Natural killer cell (primary cell): ENCODE measurements around the gene USP6NL. TPM values are rescaled to one million over a fixed set of nuclear protein-coding genes. Genes with fewer than 3 reads are reported as not detected.
A peak's percentile ranks its signal among the peaks of the same experiment; 100 is the strongest.

ENCODE experiments used
- ATAC-seq, 3 donors: fragments of 150-1000 bp in 2 of 3; fragments of 200-7000 bp in 1 of 3; cut with Tn5 transposase; 1 replicate in 1 of 3; 2 replicates in 2 of 3; pipeline ENCODE4 v1.10.0; 2021; ENCODE audit warnings: mild to moderate bottlenecking in 2 of 3, moderate library complexity in 2 of 3
- DNase-seq, 2 donors: peaks; one replicate each; pipeline versions ENCODE4 v3.0.0 to v3.0.0-alpha.2; 2013 to 2021; ENCODE audit warnings: mixed read lengths in 1 of 2
- H3K27ac ChIP-seq: one replicate; pipeline ENCODE4 v1.5.1; 2013; ENCODE audit warnings: mild to moderate bottlenecking, low read length
- H3K27me3 ChIP-seq: one replicate; pipeline ENCODE4 v1.6.1; 2013; ENCODE audit warnings: low read length; ENCODE audit not compliant: control insufficient read depth, insufficient read depth
- H3K36me3 ChIP-seq: one replicate; pipeline ENCODE4 v1.6.1; 2013; ENCODE audit warnings: low read length; ENCODE audit not compliant: control insufficient read depth, insufficient read depth
- H3K4me1 ChIP-seq: one replicate; pipeline ENCODE4 v1.6.1; 2013; ENCODE audit warnings: low read length; ENCODE audit not compliant: control insufficient read depth, insufficient read depth
- H3K4me3 ChIP-seq: one replicate; pipeline ENCODE4 v1.5.1; 2013; ENCODE audit warnings: low read length
- H3K9me3 ChIP-seq: one replicate; pipeline ENCODE4 v1.6.1; 2013; ENCODE audit warnings: low read length; ENCODE audit not compliant: control insufficient read depth, insufficient read depth
- H3K27ac Mint-ChIP-seq, 2 donors: one replicate each; pipeline ENCODE4 v1.8.0; 2022; ENCODE audit warnings: mild to moderate bottlenecking in 2 of 2, mixed read lengths in 2 of 2, moderate library complexity in 1 of 2
- H3K27me3 Mint-ChIP-seq, 2 donors: one replicate each; pipeline ENCODE4 v1.8.0; 2022; ENCODE audit warnings: low read depth in 2 of 2, mixed read lengths in 2 of 2
- H3K36me3 Mint-ChIP-seq: one replicate; pipeline ENCODE4 v1.8.0; 2022; ENCODE audit warnings: mixed read lengths
- H3K4me1 Mint-ChIP-seq, 2 donors: one replicate each; pipeline ENCODE4 v1.8.0; 2022; ENCODE audit warnings: mixed read lengths in 2 of 2
- H3K4me3 Mint-ChIP-seq: one replicate; pipeline ENCODE4 v1.8.0; 2022; ENCODE audit warnings: mild to moderate bottlenecking, moderate library complexity, mixed read lengths
- H3K9me3 Mint-ChIP-seq, 2 donors: one replicate each; pipeline ENCODE4 v1.8.0; 2022; ENCODE audit warnings: mixed read lengths in 2 of 2
- WGBS: methylation state at CpG from one replicate; pipeline ENCODE4 v1.1.7; 2013; ENCODE audit warnings: missing lambda C conversion rate; ENCODE audit not compliant: insufficient coverage; 5-methylcytosine and 5-hydroxymethylcytosine counted together
- intact Hi-C: fragments of 100-400 bp; cut with micrococcal nuclease; formaldehyde crosslinking; loops from one replicate; pipeline ENCODE4 v1.14.2; 2022
- total RNA-seq, 4 donors: library from RNA; stranded (reverse); fragments of 120-200 nt in 1 of 4; gene quantifications; one replicate each; pipeline versions ENCODE4 v1.2.3 to v1.2.4, GENCODE V29; 2013 to 2022
- TF ChIP-seq, protein P1 (sequence below): fragments of 200-600 bp; IDR thresholded peaks from one replicate; pipeline ENCODE4 v1.8.0; 2022; ENCODE audit warnings: antibody characterized with exemption

Gene USP6NL
- total RNA-seq, 3 donors from 2014 or later (not counting 1 experiment from before 2014, with no cell fraction given), result 2.3 to 3.7 (median 2.5) TPM

DNA sequence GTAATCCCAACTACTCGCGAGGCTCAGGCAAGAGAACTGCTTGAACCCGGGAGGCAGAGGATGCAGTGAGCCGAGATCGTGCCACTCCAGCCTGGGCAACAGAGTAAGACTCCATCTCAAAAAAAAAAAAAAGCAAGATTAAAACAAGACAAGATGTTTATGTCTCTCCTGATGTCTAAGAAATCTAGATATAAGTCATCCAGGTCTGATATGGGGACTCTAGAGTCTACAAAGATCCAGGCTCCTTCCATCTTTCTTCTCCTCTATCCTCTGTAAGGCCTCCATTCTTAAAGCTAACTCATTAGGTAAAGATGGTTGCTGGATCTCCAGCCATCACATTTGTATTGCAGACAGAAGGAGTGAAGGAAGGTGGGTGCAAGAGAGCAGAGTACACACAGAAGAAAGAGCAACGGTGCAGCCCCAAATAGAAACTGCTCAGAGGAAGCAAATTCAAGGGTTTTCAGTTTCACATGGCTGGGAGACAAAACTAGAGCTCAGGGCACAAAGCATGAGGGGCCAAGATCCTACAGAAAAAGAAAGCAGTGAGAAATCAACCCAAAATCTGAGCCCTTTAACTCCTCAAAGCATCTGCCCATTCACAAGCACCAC lies 57.6 kb downstream of the USP6NL start:
- peaks cover 3% of the 10 kb centered on the region for H3K4me1 ChIP-seq
- WGBS, result 77% methylated on average over 6 of the region's 6 CpGs
- Mint-ChIP-seq H3K36me3 (no peaks in the 10 kb centered on the region), H3K27ac (peak overlapping the region in 1 of 2 donors; percentile 27), H3K4me3 (no peak overlapping the region), H3K27me3 (no peaks in the 10 kb centered on the region), H3K4me1 (peaks cover 7% of the 10 kb centered on the region in 2 donors), H3K9me3 (no peaks in the 10 kb centered on the region)
- no peaks in the 10 kb centered on the region for H3K27me3 ChIP-seq
- TF ChIP-seq, protein P1, sequence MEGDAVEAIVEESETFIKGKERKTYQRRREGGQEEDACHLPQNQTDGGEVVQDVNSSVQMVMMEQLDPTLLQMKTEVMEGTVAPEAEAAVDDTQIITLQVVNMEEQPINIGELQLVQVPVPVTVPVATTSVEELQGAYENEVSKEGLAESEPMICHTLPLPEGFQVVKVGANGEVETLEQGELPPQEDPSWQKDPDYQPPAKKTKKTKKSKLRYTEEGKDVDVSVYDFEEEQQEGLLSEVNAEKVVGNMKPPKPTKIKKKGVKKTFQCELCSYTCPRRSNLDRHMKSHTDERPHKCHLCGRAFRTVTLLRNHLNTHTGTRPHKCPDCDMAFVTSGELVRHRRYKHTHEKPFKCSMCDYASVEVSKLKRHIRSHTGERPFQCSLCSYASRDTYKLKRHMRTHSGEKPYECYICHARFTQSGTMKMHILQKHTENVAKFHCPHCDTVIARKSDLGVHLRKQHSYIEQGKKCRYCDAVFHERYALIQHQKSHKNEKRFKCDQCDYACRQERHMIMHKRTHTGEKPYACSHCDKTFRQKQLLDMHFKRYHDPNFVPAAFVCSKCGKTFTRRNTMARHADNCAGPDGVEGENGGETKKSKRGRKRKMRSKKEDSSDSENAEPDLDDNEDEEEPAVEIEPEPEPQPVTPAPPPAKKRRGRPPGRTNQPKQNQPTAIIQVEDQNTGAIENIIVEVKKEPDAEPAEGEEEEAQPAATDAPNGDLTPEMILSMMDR, result no peak
- H3K27ac ChIP-seq, result peak overlapping the region; percentile 14
- DNase-seq (no peak), ATAC-seq (no peak)
- no peak overlapping the region for H3K4me3 ChIP-seq
- no peaks in the 10 kb centered on the region for H3K9me3 ChIP-seq
- intact Hi-C loops, result no loop called here
- H3K36me3 ChIP-seq, result no peaks in the 10 kb centered on the region

DNA sequence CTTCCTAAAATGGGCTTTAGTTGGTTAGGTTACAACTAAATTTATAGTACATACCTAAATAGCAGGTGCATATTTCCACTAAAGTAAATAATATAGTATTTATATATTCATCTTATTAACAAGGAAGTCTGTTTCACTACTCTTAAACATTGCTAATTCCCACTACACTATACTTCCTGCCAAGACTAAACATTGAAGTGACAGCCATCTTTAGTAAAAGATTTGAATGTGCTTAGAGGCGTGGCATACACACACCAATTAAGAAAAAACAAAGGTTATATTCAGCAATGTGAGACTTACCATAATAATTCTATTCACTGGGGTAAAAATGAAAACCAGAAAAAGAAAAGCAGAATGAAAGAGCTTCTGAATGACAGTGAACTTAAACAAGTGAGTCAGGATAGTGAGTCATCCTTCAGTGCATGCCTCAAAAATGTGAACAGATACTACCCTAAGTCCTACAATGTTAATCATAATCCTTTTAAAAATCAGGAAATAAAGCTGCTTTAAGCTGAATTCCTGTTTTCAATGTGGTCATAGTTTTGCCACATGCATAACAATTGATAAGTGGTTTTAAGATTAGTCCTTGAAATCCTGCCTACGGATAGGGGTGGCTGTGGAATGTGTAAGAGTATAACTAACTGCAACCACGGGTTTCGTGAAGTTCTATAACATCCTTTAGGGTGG lies 59.4 kb downstream of the USP6NL start:
- ATAC-seq (no peak), DNase-seq (no peak)
- intact Hi-C loops, result no loop called here
- H3K27ac Mint-ChIP-seq, result no peak overlapping the region
- H3K27ac ChIP-seq, result no peak overlapping the region
- H3K36me3 ChIP-seq, result no peaks in the 10 kb centered on the region
- H3K4me1 Mint-ChIP-seq, result peaks cover 7% of the 10 kb centered on the region in 2 donors
- H3K4me3 ChIP-seq, result no peak overlapping the region
- no peaks in the 10 kb centered on the region for H3K27me3 Mint-ChIP-seq
- 89% methylated on average over 1 of the region's 4 CpGs for WGBS
- no peak overlapping the region for H3K4me3 Mint-ChIP-seq
- H3K9me3 Mint-ChIP-seq, result no peaks in the 10 kb centered on the region
- H3K27me3 ChIP-seq, result no peaks in the 10 kb centered on the region
- H3K4me1 ChIP-seq, result peaks cover 3% of the 10 kb centered on the region
- no peaks in the 10 kb centered on the region for H3K36me3 Mint-ChIP-seq
- TF ChIP-seq, protein P1, result no peak
- no peaks in the 10 kb centered on the region for H3K9me3 ChIP-seq

DNA sequence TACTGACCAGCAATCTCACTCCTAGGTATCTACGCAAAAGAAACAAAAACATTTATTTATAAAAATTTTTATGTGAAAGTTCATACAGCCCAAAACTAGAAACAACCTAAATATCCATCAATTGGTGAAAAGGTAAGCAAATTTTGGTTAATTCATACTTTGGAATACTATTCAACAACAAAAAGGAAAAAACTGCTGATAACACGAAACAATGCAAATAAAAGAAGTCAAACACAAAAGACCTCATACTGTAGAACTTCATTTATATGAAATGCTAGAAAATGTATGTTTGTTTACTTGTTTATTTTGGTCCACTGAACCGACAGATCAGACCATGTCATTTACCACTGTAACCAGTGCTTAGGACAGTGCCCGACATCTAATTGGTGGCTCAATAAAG lies 60.3 kb downstream of the USP6NL start:
- no peaks in the 10 kb centered on the region for H3K27me3 ChIP-seq
- TF ChIP-seq, protein P1, result no peak
- intact Hi-C loops, result no loop called here
- peaks cover 7% of the 10 kb centered on the region in 2 donors for H3K4me1 Mint-ChIP-seq
- no peaks in the 10 kb centered on the region for H3K36me3 ChIP-seq
- DNase-seq, result no peak
- H3K27ac ChIP-seq, result no peak overlapping the region
- no peak for ATAC-seq
- no peaks in the 10 kb centered on the region for H3K9me3 Mint-ChIP-seq
- no peak overlapping the region for H3K4me3 ChIP-seq
- H3K4me1 ChIP-seq, result peaks cover 3% of the 10 kb centered on the region
- H3K9me3 ChIP-seq, result no peaks in the 10 kb centered on the region
- WGBS, result 100% methylated on average over 2 of the region's 4 CpGs
- H3K27ac Mint-ChIP-seq, result no peak overlapping the region
- H3K27me3 Mint-ChIP-seq, result no peaks in the 10 kb centered on the region
- H3K4me3 Mint-ChIP-seq, result no peak overlapping the region
- H3K36me3 Mint-ChIP-seq, result no peaks in the 10 kb centered on the region

DNA sequence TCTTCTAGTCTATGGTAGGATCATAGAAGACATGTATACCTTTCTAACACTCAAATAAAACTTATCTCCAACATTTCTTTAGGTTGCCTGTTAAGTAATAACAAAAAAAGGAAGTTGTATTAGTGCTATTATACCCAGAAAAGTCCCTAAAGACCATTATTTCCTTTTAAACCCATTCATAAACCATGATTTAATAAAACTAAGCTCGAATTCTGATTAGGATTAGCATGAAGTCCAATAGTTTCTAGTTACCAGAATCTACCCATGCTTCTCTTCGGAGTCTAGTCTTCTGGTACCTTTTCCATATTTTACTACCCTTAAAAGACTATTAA lies 62.7 kb downstream of the USP6NL start:
- H3K27ac ChIP-seq, result no peak overlapping the region
- Mint-ChIP-seq H3K4me1 (no peaks in the 10 kb centered on the region), H3K4me3 (no peak overlapping the region), H3K9me3 (no peaks in the 10 kb centered on the region), H3K36me3 (no peaks in the 10 kb centered on the region), H3K27ac (no peak overlapping the region), H3K27me3 (no peaks in the 10 kb centered on the region)
- ATAC-seq (no peak), DNase-seq (no peak)
- no peaks in the 10 kb centered on the region for H3K4me1 ChIP-seq
- WGBS, result 48% methylated on average over 2 of the region's 2 CpGs
- H3K36me3 ChIP-seq, result no peaks in the 10 kb centered on the region
- intact Hi-C loops, result no loop called here
- no peak overlapping the region for H3K4me3 ChIP-seq
- TF ChIP-seq, protein P1, result no peak
- no peaks in the 10 kb centered on the region for H3K9me3 ChIP-seq
- H3K27me3 ChIP-seq, result no peaks in the 10 kb centered on the region
